Stimulated activated CD8-positive, alpha-beta memory T cell treated with anti-CD3 and anti-CD28 coated beads, Interleukin-7, amount 100 ng/mL, for 24 hours (primary cell): ENCODE measurements around the gene BAIAP2.
"Not testable (repeated sequence)": the region's sequence is repeated elsewhere in the genome, so short reads cannot be mapped to it uniquely, and the experiment has no call there.

ENCODE experiments used
- DNase-seq: peaks from one replicate; pipeline ENCODE4 v3.0.0-alpha.2; 2020; ENCODE audit warnings: low read depth

The BAIAP2 gene

GRCh38 chr17:81000631-81001357 is 34.2 kb upstream of the BAIAP2 start:
- DNase-seq = no peak

- DNase-seq = no peak
Measured at GRCh38 chr17:81002013-81002384, 33.0 kb upstream of the BAIAP2 start.

- no peak for DNase-seq
Measured at GRCh38 chr17:81002409-81003361, 32.3 kb upstream of the BAIAP2 start.

GRCh38 chr17:81003711-81004475 is 31.1 kb upstream of the BAIAP2 start:
- no peak for DNase-seq

GRCh38 chr17:81006891-81007290 is 28.1 kb upstream of the BAIAP2 start:
- no peak for DNase-seq

GRCh38 chr17:81008140-81008539 is 26.8 kb upstream of the BAIAP2 start:
- DNase-seq = no peak

GRCh38 chr17:81009136-81009535 is 25.8 kb upstream of the BAIAP2 start:
- no peak for DNase-seq

- DNase-seq = no peak
Measured at GRCh38 chr17:81010935-81011334, 24.0 kb upstream of the BAIAP2 start.

- DNase-seq = no peak
Measured at GRCh38 chr17:81011951-81012350, 23.0 kb upstream of the BAIAP2 start.

- DNase-seq = no peak
Measured at GRCh38 chr17:81012574-81013447, 22.1 kb upstream of the BAIAP2 start.

GRCh38 chr17:81013642-81014041 is 21.3 kb upstream of the BAIAP2 start:
- DNase-seq = no peak

- DNase-seq = no peak
Measured at GRCh38 chr17:81015136-81015535, 19.8 kb upstream of the BAIAP2 start.

- DNase-seq = no peak
Measured at GRCh38 chr17:81016575-81016974, 18.4 kb upstream of the BAIAP2 start.

- not testable (repeated sequence) for DNase-seq
Measured at GRCh38 chr17:81017330-81017729, 17.6 kb upstream of the BAIAP2 start.

- DNase-seq = no peak
Measured at GRCh38 chr17:81018044-81018802, 16.7 kb upstream of the BAIAP2 start.

- no peak for DNase-seq
Measured at GRCh38 chr17:81019563-81020442, 15.1 kb upstream of the BAIAP2 start.

GRCh38 chr17:81020443-81020766 is 14.5 kb upstream of the BAIAP2 start:
- DNase-seq = no peak

- no peak for DNase-seq
Measured at GRCh38 chr17:81020767-81021497, 14.0 kb upstream of the BAIAP2 start.
